HepG2 (cell line): ENCODE data around the gene SLC27A1. TPM values are rescaled to one million over a fixed set of nuclear protein-coding genes. Genes with fewer than 3 reads are reported as not detected.

Experiments used
- ARNT ChIP-seq: fragments of 450-650 bp; IDR thresholded peaks from 2 replicates; pipeline ENCODE4 v1.6.1; 2017
- ARNT2 ChIP-seq: sonication (generic); formaldehyde crosslinking; IDR thresholded peaks from 2 replicates; pipeline ENCODE4 v1.8.0; 2022; ENCODE audit warnings: mild to moderate bottlenecking, low read depth, missing genetic modification reagents, moderate library complexity
- ATF1 ChIP-seq: IDR thresholded peaks from 2 replicates; pipeline ENCODE4 v1.6.1; 2016; ENCODE audit warnings: mild to moderate bottlenecking, control low read depth
- CENPX ChIP-seq: sonication (generic); formaldehyde crosslinking; IDR thresholded peaks from 2 replicates; pipeline ENCODE4 v1.9.0; 2021; ENCODE audit warnings: mild to moderate bottlenecking, missing genetic modification reagents, moderate library complexity
- IKZF4 ChIP-seq: sonication (generic); formaldehyde crosslinking; IDR thresholded peaks from 2 replicates; pipeline ENCODE4 v1.5.1; 2020; ENCODE audit warnings: borderline replicate concordance, mild to moderate bottlenecking, low read depth, missing genetic modification reagents; ENCODE audit errors: not compliant biosample characterization
- MYC ChIP-seq: sonication (generic); formaldehyde crosslinking; IDR thresholded peaks from 2 replicates; pipeline ENCODE4 v1.9.0; 2021; ENCODE audit warnings: missing genetic modification reagents, borderline replicate concordance
- NFIC ChIP-seq: IDR thresholded peaks from 2 replicates; pipeline ENCODE4 v1.6.1; 2012; ENCODE audit warnings: mild to moderate bottlenecking, low read length, inconsistent platforms
- RAD51 ChIP-seq: fragments of 450-650 bp; IDR thresholded peaks from 2 replicates; pipeline ENCODE4 v1.6.1; 2016; ENCODE audit warnings: borderline replicate concordance
- RARA ChIP-seq: IDR thresholded peaks from 2 replicates; pipeline ENCODE4 v1.6.1; 2016; ENCODE audit warnings: missing genetic modification reagents, missing compliant biosample characterization
- REPIN1 ChIP-seq: sonication (generic); formaldehyde crosslinking; IDR thresholded peaks from 2 replicates; pipeline ENCODE4 v1.8.0; 2022; ENCODE audit warnings: missing genetic modification reagents, low read depth, mild to moderate bottlenecking, borderline replicate concordance
- SAFB2 ChIP-seq: sonication (generic); formaldehyde crosslinking; IDR thresholded peaks from 2 replicates; pipeline ENCODE4 v1.5.1; 2020; ENCODE audit warnings: missing genetic modification reagents, low read depth, mild to moderate bottlenecking, borderline replicate concordance
- SIX1 ChIP-seq: sonication (generic); formaldehyde crosslinking; IDR thresholded peaks from 2 replicates; pipeline ENCODE4 v1.4.0; 2020; ENCODE audit warnings: missing genetic modification reagents, borderline replicate concordance
- TBX3 ChIP-seq: fragments of 450-650 bp; IDR thresholded peaks from 2 replicates; pipeline ENCODE4 v1.6.1; 2017; ENCODE audit warnings: antibody characterized with exemption, mild to moderate bottlenecking, inconsistent platforms, borderline replicate concordance
- ZBTB20 ChIP-seq: sonication (generic); formaldehyde crosslinking; IDR thresholded peaks from 2 replicates; pipeline ENCODE4 v1.8.1; 2023; ENCODE audit warnings: missing genetic modification reagents, low read depth, mild to moderate bottlenecking, borderline replicate concordance
- ZNF296 ChIP-seq: sonication (generic); formaldehyde crosslinking; conservative IDR thresholded peaks from 2 replicates; pipeline ENCODE4 v1.5.0; 2020; ENCODE audit warnings: mild to moderate bottlenecking, missing genetic modification reagents
- ZNF451 ChIP-seq: sonication (generic); formaldehyde crosslinking; IDR thresholded peaks from 2 replicates; pipeline ENCODE4 v1.5.0; 2020; ENCODE audit warnings: mild to moderate bottlenecking, missing genetic modification reagents
- ZNF781 ChIP-seq: sonication (generic); formaldehyde crosslinking; IDR thresholded peaks from 2 replicates; pipeline ENCODE4 v1.5.1; 2020; ENCODE audit warnings: borderline replicate concordance, mild to moderate bottlenecking, missing genetic modification reagents; ENCODE audit errors: not compliant biosample characterization
- polyA plus RNA-seq, 8 experiments: library from polyadenylated mRNA; depleted of rRNA in 3 of 8; stranded (reverse) in 7 of 8; unstranded in 1 of 8; fragments of >200 nt; fragmentation: Illumina TruSeq in 4 of 8; extraction: Trizol in 4 of 8; gene quantifications; 2 replicates each; pipeline versions ENCODE4 v1.2.1 to v1.2.3, GENCODE V29; 2011 to 2016; ENCODE audit warnings: low read depth in 4 of 8, missing spikeins in 1 of 8, mixed read lengths in 1 of 8; ENCODE audit not compliant: insufficient read depth in 1 of 8
- total RNA-seq, 5 experiments: library from RNA; depleted of rRNA; stranded (reverse); fragments of >200 nt; fragmentation: Illumina TruSeq; extraction: Trizol; gene quantifications; 2 replicates each; pipeline ENCODE4 v1.2.3, GENCODE V29; 2016; ENCODE audit warnings: low read depth in 1 of 5
- TF ChIP-seq, protein P1 (sequence below): sonication (generic); formaldehyde crosslinking; IDR thresholded peaks from 2 replicates; pipeline ENCODE4 v1.5.1; 2020; ENCODE audit warnings: missing genetic modification reagents, mild to moderate bottlenecking, borderline replicate concordance
- TF ChIP-seq, protein P2 (sequence below): sonication (generic); formaldehyde crosslinking; IDR thresholded peaks from 2 replicates; pipeline ENCODE4 v1.5.0; 2020; ENCODE audit warnings: mild to moderate bottlenecking, missing genetic modification reagents
- TF ChIP-seq, protein P3 (sequence below): fragments of 450-650 bp; IDR thresholded peaks from 2 replicates; pipeline ENCODE4 v1.6.1; 2017; ENCODE audit warnings: mild to moderate bottlenecking
- TF ChIP-seq, protein P4 (sequence below): IDR thresholded peaks from 2 replicates; pipeline ENCODE4 v1.6.1; 2016; ENCODE audit warnings: mild to moderate bottlenecking

The SLC27A1 gene
- total and polyA plus RNA-seq, 2 of the 13 experiments (the other 11 are each of a cell fraction or from before 2014, with no cell fraction given) = 4.1 to 8.8 TPM

DNA sequence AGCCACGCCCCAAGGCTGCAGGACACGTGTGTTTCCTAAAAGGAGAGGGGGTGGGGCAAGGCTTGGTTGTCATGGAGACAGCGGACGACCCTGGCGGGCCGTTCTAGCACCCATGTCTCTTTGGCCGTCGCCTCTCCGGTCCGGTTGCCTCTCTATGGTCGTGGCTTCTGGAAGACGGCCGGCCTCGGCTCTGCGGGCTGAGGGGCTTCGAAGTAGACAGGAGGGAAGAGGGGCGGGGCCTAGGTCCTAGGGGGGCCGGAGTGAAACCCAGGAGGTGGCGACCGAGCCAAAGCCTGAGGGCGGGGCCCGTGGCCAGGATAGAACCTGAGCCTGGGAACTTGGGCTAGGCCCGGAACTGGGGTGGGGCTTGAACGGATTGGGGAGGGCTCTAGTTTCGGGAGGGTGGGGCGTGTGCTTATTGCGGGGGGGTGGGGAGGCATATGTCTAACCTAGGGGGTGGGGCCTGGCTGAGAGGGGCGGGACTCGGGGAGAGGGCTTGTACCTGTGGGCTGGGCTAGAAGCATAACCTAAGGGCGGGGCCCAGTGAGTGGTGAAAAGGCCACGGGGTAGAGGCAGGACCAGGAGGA, 750 bp upstream of the SLC27A1 start (continued):
- TF ChIP-seq ZNF451 (no peak), NFIC (no peak), RARA (no peak), ARNT2 (peak; percentile 65; the same call in 1 of the 2 replicates), SAFB2 (CRISPR knock-in tag) (no peak), ATF1 (CRISPR knock-in tag) (no peak), ZBTB20 (CRISPR knock-in tag) (no peak; the same call in 1 of the 2 replicates), REPIN1 (CRISPR knock-in tag) (peak; percentile 59; the same call in 1 of the 2 replicates), RAD51 (no peak), IKZF4 (CRISPR knock-in tag) (no peak), TBX3 (no peak), ZNF781 (CRISPR knock-in tag) (no peak), MYC (CRISPR knock-in tag) (no peak), SIX1 (CRISPR knock-in tag) (no peak), CENPX (CRISPR knock-in tag) (no peak), ARNT (no peak), ZNF296 (CRISPR knock-in tag) (no peak)
- TF ChIP-seq, protein P1, sequence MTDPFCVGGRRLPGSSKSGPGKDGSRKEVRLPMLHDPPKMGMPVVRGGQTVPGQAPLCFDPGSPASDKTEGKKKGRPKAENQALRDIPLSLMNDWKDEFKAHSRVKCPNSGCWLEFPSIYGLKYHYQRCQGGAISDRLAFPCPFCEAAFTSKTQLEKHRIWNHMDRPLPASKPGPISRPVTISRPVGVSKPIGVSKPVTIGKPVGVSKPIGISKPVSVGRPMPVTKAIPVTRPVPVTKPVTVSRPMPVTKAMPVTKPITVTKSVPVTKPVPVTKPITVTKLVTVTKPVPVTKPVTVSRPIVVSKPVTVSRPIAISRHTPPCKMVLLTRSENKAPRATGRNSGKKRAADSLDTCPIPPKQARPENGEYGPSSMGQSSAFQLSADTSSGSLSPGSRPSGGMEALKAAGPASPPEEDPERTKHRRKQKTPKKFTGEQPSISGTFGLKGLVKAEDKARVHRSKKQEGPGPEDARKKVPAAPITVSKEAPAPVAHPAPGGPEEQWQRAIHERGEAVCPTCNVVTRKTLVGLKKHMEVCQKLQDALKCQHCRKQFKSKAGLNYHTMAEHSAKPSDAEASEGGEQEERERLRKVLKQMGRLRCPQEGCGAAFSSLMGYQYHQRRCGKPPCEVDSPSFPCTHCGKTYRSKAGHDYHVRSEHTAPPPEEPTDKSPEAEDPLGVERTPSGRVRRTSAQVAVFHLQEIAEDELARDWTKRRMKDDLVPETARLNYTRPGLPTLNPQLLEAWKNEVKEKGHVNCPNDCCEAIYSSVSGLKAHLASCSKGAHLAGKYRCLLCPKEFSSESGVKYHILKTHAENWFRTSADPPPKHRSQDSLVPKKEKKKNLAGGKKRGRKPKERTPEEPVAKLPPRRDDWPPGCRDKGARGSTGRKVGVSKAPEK (CRISPR knock-in tag) = no peak
- TF ChIP-seq, protein P2, sequence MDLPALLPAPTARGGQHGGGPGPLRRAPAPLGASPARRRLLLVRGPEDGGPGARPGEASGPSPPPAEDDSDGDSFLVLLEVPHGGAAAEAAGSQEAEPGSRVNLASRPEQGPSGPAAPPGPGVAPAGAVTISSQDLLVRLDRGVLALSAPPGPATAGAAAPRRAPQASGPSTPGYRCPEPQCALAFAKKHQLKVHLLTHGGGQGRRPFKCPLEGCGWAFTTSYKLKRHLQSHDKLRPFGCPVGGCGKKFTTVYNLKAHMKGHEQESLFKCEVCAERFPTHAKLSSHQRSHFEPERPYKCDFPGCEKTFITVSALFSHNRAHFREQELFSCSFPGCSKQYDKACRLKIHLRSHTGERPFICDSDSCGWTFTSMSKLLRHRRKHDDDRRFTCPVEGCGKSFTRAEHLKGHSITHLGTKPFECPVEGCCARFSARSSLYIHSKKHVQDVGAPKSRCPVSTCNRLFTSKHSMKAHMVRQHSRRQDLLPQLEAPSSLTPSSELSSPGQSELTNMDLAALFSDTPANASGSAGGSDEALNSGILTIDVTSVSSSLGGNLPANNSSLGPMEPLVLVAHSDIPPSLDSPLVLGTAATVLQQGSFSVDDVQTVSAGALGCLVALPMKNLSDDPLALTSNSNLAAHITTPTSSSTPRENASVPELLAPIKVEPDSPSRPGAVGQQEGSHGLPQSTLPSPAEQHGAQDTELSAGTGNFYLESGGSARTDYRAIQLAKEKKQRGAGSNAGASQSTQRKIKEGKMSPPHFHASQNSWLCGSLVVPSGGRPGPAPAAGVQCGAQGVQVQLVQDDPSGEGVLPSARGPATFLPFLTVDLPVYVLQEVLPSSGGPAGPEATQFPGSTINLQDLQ (CRISPR knock-in tag) = no peak
- TF ChIP-seq, protein P3, sequence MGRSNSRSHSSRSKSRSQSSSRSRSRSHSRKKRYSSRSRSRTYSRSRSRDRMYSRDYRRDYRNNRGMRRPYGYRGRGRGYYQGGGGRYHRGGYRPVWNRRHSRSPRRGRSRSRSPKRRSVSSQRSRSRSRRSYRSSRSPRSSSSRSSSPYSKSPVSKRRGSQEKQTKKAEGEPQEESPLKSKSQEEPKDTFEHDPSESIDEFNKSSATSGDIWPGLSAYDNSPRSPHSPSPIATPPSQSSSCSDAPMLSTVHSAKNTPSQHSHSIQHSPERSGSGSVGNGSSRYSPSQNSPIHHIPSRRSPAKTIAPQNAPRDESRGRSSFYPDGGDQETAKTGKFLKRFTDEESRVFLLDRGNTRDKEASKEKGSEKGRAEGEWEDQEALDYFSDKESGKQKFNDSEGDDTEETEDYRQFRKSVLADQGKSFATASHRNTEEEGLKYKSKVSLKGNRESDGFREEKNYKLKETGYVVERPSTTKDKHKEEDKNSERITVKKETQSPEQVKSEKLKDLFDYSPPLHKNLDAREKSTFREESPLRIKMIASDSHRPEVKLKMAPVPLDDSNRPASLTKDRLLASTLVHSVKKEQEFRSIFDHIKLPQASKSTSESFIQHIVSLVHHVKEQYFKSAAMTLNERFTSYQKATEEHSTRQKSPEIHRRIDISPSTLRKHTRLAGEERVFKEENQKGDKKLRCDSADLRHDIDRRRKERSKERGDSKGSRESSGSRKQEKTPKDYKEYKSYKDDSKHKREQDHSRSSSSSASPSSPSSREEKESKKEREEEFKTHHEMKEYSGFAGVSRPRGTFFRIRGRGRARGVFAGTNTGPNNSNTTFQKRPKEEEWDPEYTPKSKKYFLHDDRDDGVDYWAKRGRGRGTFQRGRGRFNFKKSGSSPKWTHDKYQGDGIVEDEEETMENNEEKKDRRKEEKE = no peak
- TF ChIP-seq, protein P4, sequence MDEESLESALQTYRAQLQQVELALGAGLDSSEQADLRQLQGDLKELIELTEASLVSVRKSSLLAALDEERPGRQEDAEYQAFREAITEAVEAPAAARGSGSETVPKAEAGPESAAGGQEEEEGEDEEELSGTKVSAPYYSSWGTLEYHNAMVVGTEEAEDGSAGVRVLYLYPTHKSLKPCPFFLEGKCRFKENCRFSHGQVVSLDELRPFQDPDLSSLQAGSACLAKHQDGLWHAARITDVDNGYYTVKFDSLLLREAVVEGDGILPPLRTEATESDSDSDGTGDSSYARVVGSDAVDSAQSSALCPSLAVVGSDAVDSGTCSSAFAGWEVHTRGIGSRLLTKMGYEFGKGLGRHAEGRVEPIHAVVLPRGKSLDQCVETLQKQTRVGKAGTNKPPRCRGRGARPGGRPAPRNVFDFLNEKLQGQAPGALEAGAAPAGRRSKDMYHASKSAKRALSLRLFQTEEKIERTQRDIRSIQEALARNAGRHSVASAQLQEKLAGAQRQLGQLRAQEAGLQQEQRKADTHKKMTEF (CRISPR knock-in tag) = no peak
